Measurements from ENCODE around the gene THAP10. TPM values are rescaled to one million over a fixed set of nuclear protein-coding genes. Genes with fewer than 3 reads are reported as not detected.
"Not testable (repeated sequence)": the region's sequence is repeated elsewhere in the genome, so short reads cannot be mapped to it uniquely, and the experiment has no call there.

Gene THAP10
- total RNA-seq, 3 donors from 2014 or later: not detected

DNA sequence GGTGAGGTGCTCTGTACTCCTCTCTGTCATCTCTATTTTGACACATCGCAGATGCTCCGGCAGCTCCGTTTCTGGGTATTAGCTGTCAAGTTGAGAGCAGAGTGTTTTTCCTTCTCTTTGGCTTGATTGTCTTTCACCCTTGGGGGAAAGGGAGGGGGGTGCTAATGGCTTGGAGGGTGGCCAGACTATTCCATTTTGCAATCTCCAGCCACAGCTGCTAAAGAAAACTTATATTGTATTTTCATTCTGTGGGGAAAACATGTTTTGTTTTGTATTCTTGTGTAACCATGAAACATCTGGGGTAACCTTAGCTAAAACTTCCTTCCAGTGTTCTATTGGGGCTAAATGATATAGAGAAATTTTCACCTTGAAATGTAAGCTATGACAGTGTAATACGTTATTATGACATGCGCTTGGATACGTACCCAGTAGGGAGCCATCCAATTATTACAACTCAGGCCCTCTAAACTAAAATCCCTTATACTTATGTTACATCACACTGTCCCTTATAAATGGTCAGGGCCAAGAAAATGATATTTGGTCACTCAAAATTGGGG, 24.2 kb downstream of the THAP10 start:
- DNase-seq: no peak
- no peaks in the 10 kb centered on the region for H3K36me3 Mint-ChIP-seq (ENCODE audit: insufficient read depth)
- no peak overlapping the region for H3K4me3 Mint-ChIP-seq
- H3K27me3 Mint-ChIP-seq (ENCODE audit: low read depth): peaks cover 7% of the 10 kb centered on the region
- ATAC-seq: no peak
- no peaks in the 10 kb centered on the region for H3K9me3 Mint-ChIP-seq
- H3K4me1 Mint-ChIP-seq (ENCODE audit: low read depth): no peaks in the 10 kb centered on the region

- ATAC-seq: no peak
- no peaks in the 10 kb centered on the region for H3K4me1 Mint-ChIP-seq (ENCODE audit: low read depth)
- peaks cover 7% of the 10 kb centered on the region for H3K27me3 Mint-ChIP-seq (ENCODE audit: low read depth)
- H3K36me3 Mint-ChIP-seq (ENCODE audit: insufficient read depth): no peaks in the 10 kb centered on the region
- H3K4me3 Mint-ChIP-seq: no peak overlapping the region
- no peak for DNase-seq
- H3K9me3 Mint-ChIP-seq: no peaks in the 10 kb centered on the region
These were observed 25.1 kb downstream of the THAP10 start for GRCh38 chr15:70866982-70867641.

GRCh38 chr15:70863450-70864218, 28.6 kb downstream of the THAP10 start:
- H3K9me3 Mint-ChIP-seq: no peaks in the 10 kb centered on the region

GRCh38 chr15:70859998-70860397, 32.2 kb downstream of the THAP10 start:
- H3K36me3 Mint-ChIP-seq (ENCODE audit: insufficient read depth): no peaks in the 10 kb centered on the region
- H3K4me1 Mint-ChIP-seq (ENCODE audit: low read depth): no peaks in the 10 kb centered on the region
- no peak overlapping the region for H3K4me3 Mint-ChIP-seq
- no peaks in the 10 kb centered on the region for H3K9me3 Mint-ChIP-seq
- peaks cover 32% of the 10 kb centered on the region for H3K27me3 Mint-ChIP-seq (ENCODE audit: low read depth)
- ATAC-seq (no peak), DNase-seq (no peak)

More at GRCh38 chr15:70863450-70864218, 28.6 kb downstream of the THAP10 start:
- no peak overlapping the region for H3K4me3 Mint-ChIP-seq
- H3K27me3 Mint-ChIP-seq (ENCODE audit: low read depth): peaks cover 21% of the 10 kb centered on the region
- ATAC-seq: no peak
- H3K4me1 Mint-ChIP-seq (ENCODE audit: low read depth): no peaks in the 10 kb centered on the region
- no peaks in the 10 kb centered on the region for H3K36me3 Mint-ChIP-seq (ENCODE audit: insufficient read depth)
- no peak for DNase-seq

DNA sequence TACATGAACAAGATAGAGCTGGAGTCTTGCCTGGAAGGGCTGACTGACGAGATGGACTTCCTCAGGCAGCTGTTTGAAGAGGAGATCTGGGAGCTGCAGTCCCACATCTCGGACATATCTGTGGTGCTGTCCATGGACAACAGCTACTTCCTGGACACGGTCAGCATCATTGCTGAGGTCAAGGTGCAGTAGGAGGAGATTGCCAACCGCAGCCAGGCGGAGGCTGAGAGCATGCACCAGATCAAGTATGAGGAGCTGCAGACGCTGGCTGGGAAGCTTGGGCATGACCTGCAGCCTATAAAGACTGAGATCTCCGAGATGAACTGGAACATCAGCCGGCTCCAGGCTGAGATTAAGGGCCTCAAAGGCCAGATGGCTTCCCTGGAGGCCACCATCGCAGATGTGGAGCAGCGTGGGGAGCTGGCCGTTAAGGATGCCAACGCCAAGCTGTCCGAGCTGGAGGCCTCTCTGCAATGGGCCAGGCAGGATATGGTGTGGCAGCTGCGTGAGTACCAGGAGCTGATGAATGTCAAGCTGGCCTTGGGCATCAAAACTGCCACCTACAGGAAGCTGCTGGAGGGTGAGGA, 32.8 kb downstream of the THAP10 start:
- Mint-ChIP-seq H3K36me3 (ENCODE audit: insufficient read depth) (no peaks in the 10 kb centered on the region), H3K4me1 (ENCODE audit: low read depth) (peaks cover 3% of the 10 kb centered on the region), H3K4me3 (no peak overlapping the region), H3K27me3 (ENCODE audit: low read depth) (peaks cover 38% of the 10 kb centered on the region), H3K9me3 (no peaks in the 10 kb centered on the region)
- DNase-seq (no peak), ATAC-seq (no peak)

DNA sequence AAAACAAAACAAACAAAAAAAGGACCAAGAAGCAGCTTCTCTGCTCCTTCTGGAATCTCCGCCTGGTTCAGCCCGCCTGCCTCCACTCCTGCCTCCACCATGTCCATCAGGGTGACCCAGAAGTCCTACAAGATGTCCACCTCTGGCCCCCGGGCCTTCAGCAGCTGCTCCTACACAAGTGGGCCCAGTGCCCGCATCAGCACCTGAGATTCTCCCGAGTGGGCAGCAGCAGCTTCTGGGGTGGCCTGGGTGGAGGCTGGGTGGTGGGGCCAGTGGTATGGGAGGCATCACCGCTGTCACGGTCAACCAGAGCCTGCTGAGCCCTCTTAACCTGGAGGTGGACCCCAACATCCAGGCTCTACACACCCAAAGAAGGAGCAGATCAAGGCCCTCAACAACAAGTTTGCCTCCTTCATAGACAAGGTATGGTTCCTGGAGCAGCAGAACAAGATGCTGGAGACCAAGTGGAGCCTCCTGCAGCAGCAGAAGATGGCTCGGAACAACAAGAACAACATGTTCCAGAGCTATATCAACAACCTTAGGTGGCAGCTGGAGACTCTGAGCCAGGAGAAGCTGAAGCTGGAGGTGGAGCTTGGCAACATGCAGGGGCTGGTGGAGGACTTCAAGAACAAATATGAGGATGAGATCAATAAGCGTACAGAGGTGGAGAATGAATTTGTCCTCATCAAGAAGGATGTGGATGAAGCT, 33.5 kb downstream of the THAP10 start:
- H3K9me3 Mint-ChIP-seq; DNase-seq; H3K4me1 Mint-ChIP-seq (ENCODE audit: low read depth); ATAC-seq; H3K4me3 Mint-ChIP-seq; H3K36me3 Mint-ChIP-seq (ENCODE audit: insufficient read depth): not testable (repeated sequence)
- H3K27me3 Mint-ChIP-seq (ENCODE audit: low read depth): peaks cover 41% of the 10 kb centered on the region

GRCh38 chr15:70857562-70858285, 34.5 kb downstream of the THAP10 start:
- Mint-ChIP-seq H3K27me3 (ENCODE audit: low read depth) (peaks cover 46% of the 10 kb centered on the region), H3K4me1 (ENCODE audit: low read depth) (peaks cover 7% of the 10 kb centered on the region)

DNA sequence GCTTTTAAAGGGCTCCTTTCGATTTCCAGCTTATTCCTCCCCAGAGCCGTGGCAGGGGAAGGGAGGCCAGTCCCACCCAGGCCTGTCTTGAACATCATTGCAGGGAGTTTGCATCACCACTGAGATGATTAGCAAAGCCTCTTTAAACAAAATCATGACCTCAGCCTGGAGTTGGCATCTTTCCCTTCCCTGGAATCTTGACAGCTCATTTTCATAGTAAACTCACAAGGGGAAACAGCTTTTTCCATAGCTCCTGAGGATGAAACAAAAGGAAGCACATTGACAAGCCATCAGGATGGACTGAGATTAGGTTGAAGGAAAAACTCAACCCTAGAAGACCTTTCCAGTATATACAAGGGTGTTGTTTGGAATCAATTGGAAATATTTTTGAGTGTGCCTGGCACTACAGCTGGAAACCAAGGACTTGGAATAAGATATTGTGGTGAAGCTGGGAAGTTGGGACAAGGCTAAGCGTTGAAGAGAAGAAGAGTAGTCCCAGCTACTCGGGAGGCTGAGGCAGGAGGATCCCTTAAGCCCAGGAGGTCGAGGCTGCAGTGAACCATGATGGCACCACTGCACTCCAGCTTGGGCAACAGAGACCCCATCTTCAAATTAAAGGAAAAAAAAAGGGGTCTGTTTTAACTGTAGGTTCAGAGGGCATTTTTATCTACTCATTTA, 35.2 kb downstream of the THAP10 start:
- no peak for DNase-seq
- peaks cover 51% of the 10 kb centered on the region for H3K27me3 Mint-ChIP-seq (ENCODE audit: low read depth)
- no peak overlapping the region for H3K4me3 Mint-ChIP-seq
- peaks cover 7% of the 10 kb centered on the region for H3K4me1 Mint-ChIP-seq (ENCODE audit: low read depth)
- no peak for ATAC-seq
- no peaks in the 10 kb centered on the region for H3K9me3 Mint-ChIP-seq
- no peaks in the 10 kb centered on the region for H3K36me3 Mint-ChIP-seq (ENCODE audit: insufficient read depth)

More at GRCh38 chr15:70857562-70858285, 34.5 kb downstream of the THAP10 start:
- no peak overlapping the region for H3K4me3 Mint-ChIP-seq
- ATAC-seq (no peak), DNase-seq (no peak)
- no peaks in the 10 kb centered on the region for H3K36me3 Mint-ChIP-seq (ENCODE audit: insufficient read depth)
- H3K9me3 Mint-ChIP-seq: no peaks in the 10 kb centered on the region

GRCh38 chr15:70856177-70856883, 35.9 kb downstream of the THAP10 start:
- Mint-ChIP-seq H3K36me3 (ENCODE audit: insufficient read depth) (no peaks in the 10 kb centered on the region), H3K27me3 (ENCODE audit: low read depth) (peaks cover 54% of the 10 kb centered on the region), H3K9me3 (no peaks in the 10 kb centered on the region), H3K4me3 (no peak overlapping the region), H3K4me1 (ENCODE audit: low read depth) (peaks cover 7% of the 10 kb centered on the region)
- ATAC-seq (no peak), DNase-seq (no peak)

GRCh38 chr15:70855764-70856163, 36.5 kb downstream of the THAP10 start:
- Mint-ChIP-seq H3K4me3 (no peak overlapping the region), H3K36me3 (ENCODE audit: insufficient read depth) (no peaks in the 10 kb centered on the region), H3K9me3 (no peaks in the 10 kb centered on the region), H3K4me1 (ENCODE audit: low read depth) (peaks cover 7% of the 10 kb centered on the region), H3K27me3 (ENCODE audit: low read depth) (peaks cover 58% of the 10 kb centered on the region)
- DNase-seq (no peak), ATAC-seq (no peak)

DNA sequence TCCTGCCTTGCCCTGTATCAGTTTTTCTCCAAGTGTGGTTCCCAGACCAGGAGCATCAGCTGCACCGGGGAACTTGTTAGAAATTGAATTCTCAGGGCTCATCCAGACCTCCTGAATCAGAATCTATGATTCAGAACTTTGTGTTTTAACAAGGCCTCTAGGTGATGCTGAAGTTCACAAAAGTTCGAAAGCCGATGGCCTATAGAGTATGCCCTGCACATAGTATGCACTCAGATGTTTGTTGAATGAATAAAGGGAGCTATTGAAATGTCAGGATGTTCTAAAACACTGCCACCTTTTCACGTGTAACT, 37.6 kb downstream of the THAP10 start:
- Mint-ChIP-seq H3K9me3 (no peaks in the 10 kb centered on the region), H3K36me3 (ENCODE audit: insufficient read depth) (no peaks in the 10 kb centered on the region), H3K4me1 (ENCODE audit: low read depth) (peaks cover 7% of the 10 kb centered on the region), H3K27me3 (ENCODE audit: low read depth) (peaks cover 66% of the 10 kb centered on the region), H3K4me3 (peak overlapping the region; percentile 80)
- ATAC-seq (no peak), DNase-seq (no peak)

DNA sequence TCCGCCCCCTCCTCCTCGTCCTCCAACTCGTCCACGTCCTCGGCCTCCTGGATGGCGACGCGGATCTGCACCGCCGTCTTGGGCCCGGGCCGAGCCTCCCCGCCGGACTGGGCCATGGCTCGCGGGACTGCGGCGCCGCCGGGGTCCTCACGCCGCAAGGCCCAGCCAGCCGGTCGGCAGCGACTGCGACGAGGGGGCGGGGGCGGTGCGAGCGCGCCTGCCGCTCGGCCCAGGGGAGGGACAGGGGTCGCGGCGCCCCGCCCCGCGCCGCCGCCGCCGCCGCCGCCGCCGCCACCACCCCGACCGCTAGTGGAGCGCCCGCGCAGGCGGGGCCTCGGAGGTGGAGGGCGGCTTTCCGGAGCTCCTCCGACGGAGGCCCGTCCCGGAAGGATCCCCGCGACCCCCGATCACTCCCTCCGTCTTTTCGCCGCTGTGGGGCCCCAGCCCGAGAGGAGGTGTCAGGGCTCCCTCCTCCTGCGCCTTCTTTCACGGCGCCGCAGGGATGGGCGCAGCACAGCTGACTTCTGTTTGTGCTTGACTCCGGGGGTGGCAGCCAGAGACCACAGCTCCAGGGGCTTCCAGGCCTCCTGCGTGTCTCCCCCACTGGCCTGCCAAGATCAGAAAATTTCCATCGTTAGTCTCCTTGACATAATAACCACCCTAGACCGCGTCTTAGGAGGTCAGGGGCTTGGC, 38.1 kb downstream of the THAP10 start, which contains the start of gene LARP6:
Gene LARP6 (minus strand): TSS at position 185 of the 693 bp plus-strand sequence. CDS start 69 bp downstream, at position 116.
- Mint-ChIP-seq H3K27me3 (ENCODE audit: low read depth) (peaks cover 67% of the 10 kb centered on the region), H3K4me3 (peak within 1 kb of the TSS; percentile 80), H3K4me1 (ENCODE audit: low read depth) (peaks cover 7% of the 10 kb centered on the region), H3K9me3 (no peaks in the 10 kb centered on the region), H3K36me3 (ENCODE audit: insufficient read depth) (no peaks in the 10 kb centered on the region)
- peak; percentile 5 for DNase-seq
- peak; percentile 78 to 79 for ATAC-seq

All from activated T-cell treated with anti-CD3 and anti-CD28 coated beads, Interleukin-2, amount 50 U/mL, for 4 hours (primary cell).